Stimulated activated CD4-positive, alpha-beta T cell treated with anti-CD3 and anti-CD28 coated beads, Interleukin-1b, Interleukin-23, amount 100 ng/mL, for 1 hour (primary cell): Measurements from ENCODE around the gene BBS4.
A peak's percentile ranks its signal among the peaks of the same experiment; 100 is the strongest.

Experiments used
- DNase-seq, 2 donors: peaks; one replicate each; pipeline ENCODE4 v3.0.0-alpha.2; 2020; ENCODE audit warnings: low read depth in 2 of 2

The BBS4 gene

DNA sequence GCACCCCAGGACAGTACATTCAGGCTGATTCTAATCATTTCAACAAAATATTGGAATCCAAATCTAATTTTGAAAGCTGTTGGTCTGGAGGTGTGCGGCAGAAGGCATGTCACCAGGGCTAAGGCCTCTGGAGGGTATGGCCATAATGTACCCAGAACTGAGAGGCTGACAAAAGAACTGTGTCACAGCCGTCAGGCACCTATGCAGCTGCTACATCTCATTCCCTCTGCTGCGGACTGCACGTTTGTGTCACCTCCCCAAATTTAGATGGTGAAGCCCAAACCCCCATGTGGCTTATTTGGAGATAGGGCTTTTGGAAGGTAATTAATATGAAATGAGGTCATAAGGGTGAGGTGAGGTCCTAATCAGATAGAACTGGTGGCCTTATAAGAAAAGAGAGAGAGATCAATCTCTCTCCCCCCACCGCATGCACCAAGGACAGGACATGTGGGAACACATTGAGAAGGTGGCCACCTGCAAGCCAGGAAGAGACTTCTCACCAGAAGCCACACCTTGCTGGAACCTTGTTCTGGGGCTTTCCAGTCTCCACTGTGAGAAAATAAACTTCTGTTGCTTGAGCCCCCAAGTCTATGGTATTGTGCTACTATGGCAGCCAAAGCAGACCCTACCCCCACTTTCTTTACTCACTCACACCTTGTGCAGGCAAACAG, 74.7 kb downstream of the BBS4 start:
- DNase-seq: no peak

GRCh38 chr15:72764656-72765055, 78.6 kb downstream of the BBS4 start:
- no peak for DNase-seq

GRCh38 chr15:72766025-72766424, 80.0 kb downstream of the BBS4 start:
- no peak for DNase-seq

DNA sequence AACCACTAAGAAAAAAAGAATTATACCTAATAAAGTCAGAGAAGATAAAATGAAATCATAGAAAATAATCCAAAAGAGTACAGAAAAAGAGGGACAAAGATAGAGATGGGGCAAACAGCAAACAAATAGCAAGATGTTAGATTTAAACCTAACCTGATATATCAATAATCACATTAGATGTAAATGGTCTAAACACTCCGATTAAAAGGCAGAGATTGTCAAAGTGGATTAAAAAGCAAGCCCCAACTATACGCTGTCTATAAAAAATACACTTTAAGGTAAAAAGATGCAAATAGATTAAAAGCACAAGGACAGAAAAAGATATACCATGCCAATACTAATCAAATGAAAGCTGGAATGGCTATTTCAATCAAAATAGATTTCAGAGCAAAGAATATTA, 80.8 kb downstream of the BBS4 start:
- DNase-seq: no peak

DNA sequence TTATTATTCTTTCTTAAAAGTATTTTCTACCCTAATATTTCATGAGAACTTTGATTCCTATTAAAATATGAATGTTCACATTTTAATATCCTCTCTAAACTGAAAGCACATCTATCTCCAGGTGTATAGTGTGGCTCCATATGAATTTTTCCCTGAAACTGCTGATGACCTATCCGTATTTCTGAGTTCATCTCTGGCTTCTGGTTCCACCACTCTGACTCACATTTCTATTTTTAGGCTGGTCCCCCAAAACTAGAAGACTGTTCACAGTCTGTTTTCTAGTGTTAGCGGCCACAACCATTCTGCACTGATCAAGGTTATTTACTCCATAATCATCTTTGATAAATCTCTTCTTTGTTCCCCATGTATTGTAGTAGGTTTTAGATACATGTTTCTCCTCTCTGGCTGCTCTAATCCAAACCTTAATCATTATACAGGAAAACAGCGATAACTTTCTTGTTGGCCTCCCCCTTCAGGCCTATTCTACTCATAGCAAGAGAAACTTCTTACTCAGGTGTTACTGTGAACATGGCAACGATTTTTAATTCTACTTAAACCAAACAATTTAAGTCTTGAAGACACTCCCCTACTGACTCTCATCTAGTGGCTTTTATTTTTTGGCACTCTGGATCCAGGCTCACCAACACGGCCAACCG, 84.8 kb downstream of the BBS4 start:
- DNase-seq: no peak

- DNase-seq: no peak
Observed at GRCh38 chr15:72771329-72771725, 85.3 kb downstream of the BBS4 start.

DNA sequence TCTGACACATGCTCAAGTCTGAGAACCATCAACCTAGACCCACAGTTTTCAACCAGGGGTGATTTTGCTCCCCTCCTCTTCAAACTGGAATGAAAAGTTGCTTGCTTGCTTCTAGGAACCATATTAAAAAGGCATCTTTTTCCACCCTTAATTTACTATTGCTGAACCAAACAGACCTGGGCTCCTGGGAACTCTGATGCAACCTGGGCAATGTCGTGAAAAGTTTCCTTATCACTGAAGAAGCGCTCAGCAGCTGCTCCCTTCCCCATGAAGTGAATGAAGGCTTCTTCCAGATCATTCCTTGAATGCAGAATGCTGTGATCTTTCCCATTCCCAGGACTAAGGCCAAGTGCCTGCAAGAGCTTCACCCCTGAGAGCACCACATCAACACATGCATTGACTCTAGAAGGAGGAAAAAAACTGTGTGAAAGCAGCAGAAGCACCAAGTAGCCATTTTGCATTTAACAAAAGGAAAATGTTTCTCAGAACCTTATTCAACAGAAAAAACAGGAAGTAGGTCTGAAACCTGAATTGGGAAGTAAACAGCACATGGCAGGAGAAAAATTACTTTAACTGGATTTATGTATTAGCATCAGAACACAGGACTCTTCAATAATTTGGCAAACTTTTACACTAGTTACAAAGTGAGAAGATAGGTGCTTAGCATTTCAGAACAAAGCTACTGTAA, 88.8 kb downstream of the BBS4 start:
- no peak for DNase-seq

DNA sequence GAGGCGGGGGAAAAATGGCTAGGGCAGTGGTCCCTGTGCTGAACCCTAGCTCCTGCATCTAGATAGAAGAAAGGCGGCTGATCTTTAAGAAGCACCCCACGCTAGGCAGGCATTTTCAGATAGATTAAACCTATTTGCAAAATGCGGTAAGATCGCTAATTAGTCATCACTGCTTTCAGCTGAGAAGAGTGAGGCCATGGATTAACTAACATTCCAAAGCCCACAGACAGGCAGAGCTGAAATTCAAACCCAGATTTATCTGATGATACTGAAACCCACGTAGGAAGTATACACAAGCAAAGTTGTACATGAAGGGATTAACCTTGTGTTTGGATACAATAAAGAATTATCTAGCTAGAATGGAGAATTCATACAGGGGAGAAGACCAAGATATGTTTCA, 92.8 kb downstream of the BBS4 start:
- no peak for DNase-seq

DNA sequence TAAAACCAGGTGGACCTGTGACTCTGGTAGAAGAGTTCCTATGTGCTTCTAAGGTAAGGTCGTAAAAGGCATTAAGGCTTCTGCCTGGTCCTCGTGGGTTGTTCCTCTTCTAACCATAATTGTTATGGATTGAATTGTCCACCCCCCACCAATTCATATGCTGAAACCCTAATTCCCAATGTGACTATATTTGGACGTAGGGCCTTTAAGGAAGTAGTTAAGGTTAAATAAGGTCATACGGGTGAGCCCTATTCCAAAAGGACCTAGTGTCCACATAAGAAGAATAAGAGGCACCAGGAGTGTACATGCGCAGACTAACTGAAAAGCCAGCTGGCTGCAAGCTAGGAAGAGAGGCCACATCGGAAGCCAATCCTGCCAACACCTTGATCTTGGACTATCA, 95.6 kb downstream of the BBS4 start:
- no peak for DNase-seq

DNA sequence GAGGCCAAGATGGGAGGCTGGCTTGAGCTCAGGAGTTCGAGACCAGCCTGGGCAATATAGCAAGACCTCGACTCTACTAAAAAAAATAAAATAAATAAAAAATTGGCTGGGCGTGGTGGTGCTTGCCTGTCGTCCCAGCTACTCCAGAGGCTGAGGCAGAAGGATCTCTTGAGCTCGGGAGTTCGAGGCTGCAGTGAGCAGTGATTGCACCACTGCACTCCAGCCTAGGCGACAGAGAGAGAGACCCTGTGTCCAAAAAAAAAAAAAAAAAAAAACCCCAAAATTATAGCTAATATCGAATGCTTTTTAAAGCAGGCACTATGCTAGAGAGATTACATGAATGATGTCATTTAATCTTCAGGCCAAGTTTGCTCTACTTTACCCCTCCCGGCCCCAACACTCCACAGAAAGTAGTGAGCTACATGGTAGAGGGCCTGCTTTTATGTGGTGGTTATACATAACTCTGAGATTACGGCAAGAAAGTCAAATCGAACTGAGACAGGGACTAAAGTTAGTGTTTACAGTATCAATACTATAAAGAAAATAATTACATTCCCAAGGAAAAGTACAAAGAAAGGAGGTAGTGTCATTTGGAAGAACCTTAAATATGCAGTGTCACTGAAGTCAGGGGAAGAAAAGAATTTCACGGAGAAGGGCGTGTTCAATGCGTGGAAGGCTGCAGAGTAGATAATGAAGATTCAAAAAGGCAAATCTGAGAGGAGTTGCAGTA, 96.4 kb downstream of the BBS4 start:
- DNase-seq: no peak

DNA sequence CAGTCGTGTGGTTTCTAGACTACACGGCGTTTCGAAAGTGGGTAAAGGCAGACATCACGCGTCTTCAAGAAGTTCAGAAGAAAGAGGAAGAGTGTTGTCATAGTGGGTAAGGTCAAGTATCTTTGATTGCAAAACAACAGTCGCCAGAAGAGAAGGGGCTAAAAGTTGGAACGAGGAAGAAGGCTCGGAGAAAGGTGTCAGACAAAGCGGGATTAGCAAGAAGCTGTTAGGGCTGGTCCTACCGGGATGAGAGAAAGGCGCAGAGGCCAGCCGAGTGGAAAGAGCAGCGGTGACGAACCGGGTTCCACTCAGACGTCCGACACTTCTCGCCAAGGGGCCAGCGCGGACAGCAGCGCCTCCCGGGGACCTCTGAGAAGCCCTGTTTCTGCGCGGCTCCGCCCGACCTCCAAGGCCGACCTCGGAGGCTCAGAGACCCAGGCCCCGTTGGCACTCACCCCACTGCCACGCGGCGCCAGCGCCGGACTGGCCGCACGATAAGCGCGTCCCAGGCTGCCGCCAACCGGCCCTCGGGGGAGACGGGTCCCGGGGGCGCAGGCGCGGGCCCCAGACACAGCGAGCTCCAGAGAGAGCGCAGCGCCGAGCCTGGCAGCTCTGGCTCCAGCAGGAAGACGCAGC, 97.1 kb downstream of the BBS4 start:
- DNase-seq: peak in 1 of 2 donors; percentile 2

DNA sequence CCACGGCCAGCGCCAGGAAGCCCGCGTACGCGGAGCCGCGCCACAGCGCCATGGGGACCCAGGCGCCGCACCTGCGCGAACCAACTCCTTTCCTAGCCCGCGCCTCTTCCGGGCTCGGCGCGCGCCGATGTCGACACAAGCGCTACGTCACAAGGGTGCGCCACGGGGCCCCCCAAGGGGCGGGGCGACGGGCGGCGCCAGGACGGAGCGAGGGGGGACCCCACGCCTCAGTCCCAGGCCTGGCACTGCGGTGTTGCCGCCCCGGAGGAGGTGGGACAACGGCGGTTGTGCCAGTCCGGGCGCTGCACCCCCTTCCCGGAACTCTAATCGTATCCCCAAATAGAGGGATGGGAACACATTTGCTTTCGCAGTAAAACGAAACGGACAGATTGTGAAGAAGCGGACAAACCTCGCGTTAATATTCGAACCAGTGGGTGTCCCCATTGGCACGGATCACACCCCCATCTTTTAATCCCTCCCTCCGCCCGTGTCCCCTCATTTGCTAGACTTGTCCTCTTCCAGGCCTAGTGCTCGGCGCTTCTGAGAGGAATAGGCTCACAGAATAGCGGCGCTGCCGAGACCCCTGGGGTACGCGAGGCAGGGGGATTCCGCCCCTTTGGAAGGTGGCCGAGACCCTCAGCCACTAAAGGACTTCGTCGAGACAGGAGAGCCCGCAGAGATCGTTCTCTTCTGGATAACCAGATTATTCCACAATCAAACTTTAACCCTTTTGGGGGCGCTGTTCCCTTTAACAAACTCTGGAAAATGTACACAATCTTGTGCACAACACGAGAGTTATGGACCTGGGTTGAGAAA, 97.8 kb downstream of the BBS4 start, which contains the start of gene ADPGK:
Gene ADPGK (minus strand): TSS at position 119 of the 816 bp plus-strand sequence. CDS start 67 bp downstream, at position 52.
- peak; percentile 87 to 91 for DNase-seq

GRCh38 chr15:72784456-72784876, 98.5 kb downstream of the BBS4 start:
- no peak for DNase-seq

DNA sequence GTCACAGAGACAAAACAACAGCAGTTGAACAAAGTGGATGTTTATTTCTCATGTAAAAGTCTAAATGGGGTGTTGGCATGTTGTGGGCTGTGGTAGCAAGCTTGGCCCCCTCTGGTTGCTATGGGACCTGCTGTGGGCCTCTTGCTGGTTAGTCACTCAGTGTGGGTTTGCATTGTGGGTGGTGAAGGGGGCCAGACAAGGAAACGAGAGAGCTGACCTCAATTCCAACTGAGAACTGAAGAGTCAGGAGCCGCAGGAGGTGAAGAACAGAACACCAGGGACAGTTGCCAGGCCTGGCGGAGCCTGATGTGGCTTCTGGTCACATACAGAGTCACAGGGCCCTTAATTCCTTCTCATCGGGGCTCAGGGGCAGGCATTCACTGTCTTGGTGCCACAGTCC, 99.4 kb downstream of the BBS4 start:
- DNase-seq: no peak

DNA sequence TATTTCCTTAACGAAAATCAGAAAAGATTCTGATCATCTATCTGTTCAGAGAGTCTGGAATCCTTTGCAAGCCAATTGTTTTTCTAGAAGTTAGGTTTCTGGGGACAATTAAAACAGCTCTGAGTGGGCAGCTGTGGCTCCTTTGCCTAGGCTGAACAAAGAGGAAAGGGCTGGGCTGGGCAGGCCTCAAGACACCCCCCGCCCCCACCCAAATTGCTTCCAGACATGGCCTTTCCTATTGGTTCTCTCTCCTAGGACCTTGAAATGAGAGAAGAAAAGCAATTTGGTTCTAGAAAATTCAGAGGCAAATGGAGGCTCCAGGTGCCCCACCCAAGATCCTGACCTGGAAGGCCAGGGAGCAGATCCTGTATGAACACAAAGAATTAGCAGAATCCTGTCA, 99.8 kb downstream of the BBS4 start:
- DNase-seq: no peak

- DNase-seq: no peak
Observed at GRCh38 chr15:72786242-72786641, 100.2 kb downstream of the BBS4 start.

- DNase-seq: no peak
Observed at GRCh38 chr15:72786676-72787345, 100.8 kb downstream of the BBS4 start.

DNA sequence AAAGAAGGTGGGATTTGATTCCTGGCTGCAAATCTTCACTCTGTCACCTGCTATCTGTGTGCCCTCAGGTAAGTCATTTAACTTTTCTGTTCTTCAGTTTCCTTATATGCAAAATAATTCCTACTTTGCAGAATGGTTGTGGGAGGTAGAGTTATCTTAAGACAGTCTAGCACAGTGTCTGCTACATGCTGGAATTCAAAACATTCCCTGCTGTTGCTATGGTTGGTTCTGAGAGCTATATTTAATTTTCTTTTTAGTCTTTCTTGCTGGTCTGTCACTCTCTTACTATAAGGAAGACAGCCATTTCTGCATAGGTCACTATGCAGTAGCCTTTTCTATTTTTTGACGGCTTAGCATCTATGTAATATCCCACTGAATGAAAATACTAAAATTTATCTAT, 101.5 kb downstream of the BBS4 start:
- DNase-seq: no peak
